ENCODE data around the gene AQP6.

The AQP6 gene

DNA sequence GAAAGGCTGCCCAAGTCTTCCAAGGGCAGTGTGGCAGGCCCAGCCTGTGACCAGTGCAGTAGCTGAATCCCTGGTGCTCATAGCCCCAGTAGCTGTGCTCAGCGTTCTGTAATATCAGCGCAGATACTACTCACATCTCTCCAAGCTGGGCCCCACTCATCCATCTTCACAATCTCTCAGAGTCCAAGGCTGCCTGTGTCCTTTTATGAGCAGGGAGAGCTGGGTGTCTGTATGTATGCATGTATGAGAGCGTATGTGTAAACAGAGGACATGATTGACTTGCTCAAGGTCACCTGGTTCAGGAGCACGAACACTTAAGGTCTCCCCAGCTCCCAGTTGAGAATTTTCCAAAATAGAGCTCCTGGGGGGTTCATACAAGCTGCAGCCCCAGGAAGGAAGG is 5.4 kb downstream of the AQP6 start:
- no CpG with 5 or more reads among the region's 4 CpGs for WGBS, 2 donors (ENCODE audit: extremely low coverage in 2 of 2, insufficient read length in 2 of 2, insufficient replicate concordance in 1 of 2)
- H3K4ac ChIP-seq (ENCODE audit: low read length) = no peak overlapping the region
- H3K14ac ChIP-seq (ENCODE audit: low read length) = no peak overlapping the region
- no peaks in the 10 kb centered on the region for H3K9me3 ChIP-seq (replicated peaks in 1 of 2; ENCODE audit: control insufficient read depth in 2 of 2, insufficient read depth in 1 of 2, low read depth in 1 of 2, low read length in 2 of 2)
- no peak overlapping the region for H2AK5ac ChIP-seq (ENCODE audit: low read depth, low read length)
- no peak overlapping the region for H3K23ac ChIP-seq (ENCODE audit: low read depth, low read length, poor library complexity)
- no peak overlapping the region for H2AFZ ChIP-seq (ENCODE audit: low read length)
- H2BK12ac ChIP-seq (ENCODE audit: low read length) = no peak overlapping the region
- no peaks in the 10 kb centered on the region for H3K79me1 ChIP-seq (ENCODE audit: low read depth, low read length)
- H3K9ac ChIP-seq (ENCODE audit: low read depth, low read length, poor library complexity) = no peak overlapping the region
- H3K36me3 ChIP-seq (replicated peaks in 1 of 2; ENCODE audit: control insufficient read depth in 2 of 2, insufficient read depth in 2 of 2, low read length in 2 of 2) = no peaks in the 10 kb centered on the region
- H3K27ac ChIP-seq (replicated peaks; ENCODE audit: low read length) = no peak overlapping the region
- H3K4me3 ChIP-seq (ENCODE audit: low read length in 2 of 2) = no peak overlapping the region
- no peak overlapping the region for H2BK5ac ChIP-seq (ENCODE audit: low read length)
- no peaks in the 10 kb centered on the region for H3K27me3 ChIP-seq (ENCODE audit: control insufficient read depth in 3 of 3, insufficient read depth in 3 of 3, low read depth in 1 of 3, low read length in 3 of 3)
- H4K91ac ChIP-seq (ENCODE audit: low read depth, low read length, poor library complexity) = no peak overlapping the region
- H2BK120ac ChIP-seq (ENCODE audit: low read depth, low read length) = no peak overlapping the region
- H2BK15ac ChIP-seq (ENCODE audit: low read length) = no peak overlapping the region
- H3K4me2 ChIP-seq (ENCODE audit: insufficient read depth, low read length, poor library complexity, severe bottlenecking) = no peak overlapping the region
- H4K8ac ChIP-seq (ENCODE audit: low read depth, low read length) = no peak overlapping the region
- peaks cover 0 to 18% of the 10 kb centered on the region in 2 donors for H3K4me1 ChIP-seq (ENCODE audit: control insufficient read depth in 2 of 2, insufficient read depth in 1 of 2, low read depth in 1 of 2, low read length in 2 of 2)
- no peak for DNase-seq (ENCODE audit: low spot score)
- no peak overlapping the region for H3K18ac ChIP-seq (ENCODE audit: low read length)

DNA sequence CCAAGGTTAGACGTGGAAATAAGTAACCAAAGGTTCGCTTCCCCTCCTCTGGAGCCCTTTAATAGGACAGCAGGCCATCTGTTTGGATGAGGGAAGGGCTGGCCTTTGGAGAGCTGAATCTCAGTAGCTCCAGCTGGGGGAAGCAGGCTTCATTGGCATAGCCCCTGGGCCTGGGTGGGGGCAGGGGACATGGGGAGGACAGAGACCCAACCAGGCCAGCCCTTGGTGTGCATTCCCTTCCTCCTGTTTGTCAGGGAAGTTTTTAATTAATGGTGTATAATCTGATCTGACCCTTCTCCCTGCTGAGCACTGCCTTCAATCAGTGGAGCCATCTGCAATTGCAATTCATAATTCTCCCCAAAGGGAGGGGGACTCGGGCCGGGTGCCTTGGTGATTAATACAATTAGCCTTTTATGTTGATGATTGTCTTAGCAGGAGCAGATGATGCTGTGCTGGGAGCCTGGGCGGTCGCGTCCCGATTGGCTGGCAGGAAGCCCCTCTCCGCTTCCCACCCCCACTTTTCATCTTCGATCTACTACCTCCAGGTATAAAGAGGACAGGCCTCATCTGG is 6.4 kb downstream of the AQP6 start:
- Histone ChIP-seq H3K23ac (ENCODE audit: low read depth, low read length, poor library complexity) (no peak overlapping the region), H3K14ac (ENCODE audit: low read length) (no peak overlapping the region), H4K8ac (ENCODE audit: low read depth, low read length) (no peak overlapping the region), H4K91ac (ENCODE audit: low read depth, low read length, poor library complexity) (no peak overlapping the region), H3K4ac (ENCODE audit: low read length) (no peak overlapping the region), H3K27ac (replicated peaks; ENCODE audit: low read length) (no peak overlapping the region), H2BK12ac (ENCODE audit: low read length) (no peak overlapping the region), H3K36me3 (replicated peaks in 1 of 2; ENCODE audit: control insufficient read depth in 2 of 2, insufficient read depth in 2 of 2, low read length in 2 of 2) (peaks cover 0 to 1% of the 10 kb centered on the region in 2 donors), H3K18ac (ENCODE audit: low read length) (no peak overlapping the region), H3K4me3 (ENCODE audit: low read length in 2 of 2) (no peak overlapping the region), H3K4me2 (ENCODE audit: insufficient read depth, low read length, poor library complexity, severe bottlenecking) (no peak overlapping the region), H2AFZ (ENCODE audit: low read length) (no peak overlapping the region), H2BK5ac (ENCODE audit: low read length) (no peak overlapping the region), H2AK5ac (ENCODE audit: low read depth, low read length) (no peak overlapping the region), H3K9me3 (replicated peaks in 1 of 2; ENCODE audit: control insufficient read depth in 2 of 2, insufficient read depth in 1 of 2, low read depth in 1 of 2, low read length in 2 of 2) (no peaks in the 10 kb centered on the region), H3K79me1 (ENCODE audit: low read depth, low read length) (no peaks in the 10 kb centered on the region), H2BK15ac (ENCODE audit: low read length) (no peak overlapping the region), H2BK120ac (ENCODE audit: low read depth, low read length) (no peak overlapping the region), H3K27me3 (ENCODE audit: control insufficient read depth in 3 of 3, insufficient read depth in 3 of 3, low read depth in 1 of 3, low read length in 3 of 3) (no peaks in the 10 kb centered on the region), H3K9ac (ENCODE audit: low read depth, low read length, poor library complexity) (no peak overlapping the region), H3K4me1 (ENCODE audit: control insufficient read depth in 2 of 2, insufficient read depth in 1 of 2, low read depth in 1 of 2, low read length in 2 of 2) (peaks cover 0 to 21% of the 10 kb centered on the region in 2 donors)
- DNase-seq (ENCODE audit: low spot score) = no peak
- no CpG with 5 or more reads among the region's 10 CpGs for WGBS, 2 donors (ENCODE audit: extremely low coverage in 2 of 2, insufficient read length in 2 of 2, insufficient replicate concordance in 1 of 2)

DNA sequence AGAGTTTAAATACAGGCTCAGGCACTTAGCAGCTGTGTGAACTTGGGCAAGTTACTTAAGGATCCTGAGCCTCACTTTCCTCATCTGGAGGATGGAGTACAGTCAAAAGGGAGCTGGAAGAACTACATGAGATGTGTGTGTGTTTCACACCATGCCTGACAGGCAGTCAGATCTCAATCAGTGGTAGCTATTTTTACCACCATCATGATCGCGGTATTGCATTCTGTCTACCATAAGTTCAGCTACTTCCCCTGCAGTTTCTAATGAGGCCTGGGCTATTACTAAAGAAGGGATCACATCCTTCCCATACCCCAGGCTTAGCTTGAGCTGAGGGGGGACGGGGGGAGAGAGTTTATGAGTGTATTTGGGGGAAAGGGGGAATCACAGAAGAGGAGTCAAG is 7.0 kb downstream of the AQP6 start:
- WGBS, 2 donors (ENCODE audit: extremely low coverage in 2 of 2, insufficient read length in 2 of 2, insufficient replicate concordance in 1 of 2) = no CpG with 5 or more reads among the region's 3 CpGs
- Histone ChIP-seq H3K36me3 (replicated peaks in 1 of 2; ENCODE audit: control insufficient read depth in 2 of 2, insufficient read depth in 2 of 2, low read length in 2 of 2) (peaks cover 2 to 7% of the 10 kb centered on the region in 2 donors), H3K4ac (ENCODE audit: low read length) (no peak overlapping the region), H3K27me3 (ENCODE audit: control insufficient read depth in 3 of 3, insufficient read depth in 3 of 3, low read depth in 1 of 3, low read length in 3 of 3) (no peaks in the 10 kb centered on the region), H3K9ac (ENCODE audit: low read depth, low read length, poor library complexity) (no peak overlapping the region), H4K8ac (ENCODE audit: low read depth, low read length) (no peak overlapping the region), H2BK120ac (ENCODE audit: low read depth, low read length) (no peak overlapping the region), H3K18ac (ENCODE audit: low read length) (no peak overlapping the region), H3K9me3 (replicated peaks in 1 of 2; ENCODE audit: control insufficient read depth in 2 of 2, insufficient read depth in 1 of 2, low read depth in 1 of 2, low read length in 2 of 2) (no peaks in the 10 kb centered on the region), H2AK5ac (ENCODE audit: low read depth, low read length) (no peak overlapping the region), H2BK5ac (ENCODE audit: low read length) (no peak overlapping the region), H3K79me1 (ENCODE audit: low read depth, low read length) (no peaks in the 10 kb centered on the region), H3K14ac (ENCODE audit: low read length) (no peak overlapping the region), H2AFZ (ENCODE audit: low read length) (no peak overlapping the region), H3K4me3 (ENCODE audit: low read length in 2 of 2) (no peak overlapping the region), H2BK15ac (ENCODE audit: low read length) (no peak overlapping the region), H4K91ac (ENCODE audit: low read depth, low read length, poor library complexity) (no peak overlapping the region), H3K27ac (replicated peaks; ENCODE audit: low read length) (no peak overlapping the region), H3K4me1 (ENCODE audit: control insufficient read depth in 2 of 2, insufficient read depth in 1 of 2, low read depth in 1 of 2, low read length in 2 of 2) (peaks cover 0 to 26% of the 10 kb centered on the region in 2 donors), H2BK12ac (ENCODE audit: low read length) (no peak overlapping the region), H3K23ac (ENCODE audit: low read depth, low read length, poor library complexity) (no peak overlapping the region), H3K4me2 (ENCODE audit: insufficient read depth, low read length, poor library complexity, severe bottlenecking) (no peak overlapping the region)
- DNase-seq (ENCODE audit: low spot score) = no peak

DNA sequence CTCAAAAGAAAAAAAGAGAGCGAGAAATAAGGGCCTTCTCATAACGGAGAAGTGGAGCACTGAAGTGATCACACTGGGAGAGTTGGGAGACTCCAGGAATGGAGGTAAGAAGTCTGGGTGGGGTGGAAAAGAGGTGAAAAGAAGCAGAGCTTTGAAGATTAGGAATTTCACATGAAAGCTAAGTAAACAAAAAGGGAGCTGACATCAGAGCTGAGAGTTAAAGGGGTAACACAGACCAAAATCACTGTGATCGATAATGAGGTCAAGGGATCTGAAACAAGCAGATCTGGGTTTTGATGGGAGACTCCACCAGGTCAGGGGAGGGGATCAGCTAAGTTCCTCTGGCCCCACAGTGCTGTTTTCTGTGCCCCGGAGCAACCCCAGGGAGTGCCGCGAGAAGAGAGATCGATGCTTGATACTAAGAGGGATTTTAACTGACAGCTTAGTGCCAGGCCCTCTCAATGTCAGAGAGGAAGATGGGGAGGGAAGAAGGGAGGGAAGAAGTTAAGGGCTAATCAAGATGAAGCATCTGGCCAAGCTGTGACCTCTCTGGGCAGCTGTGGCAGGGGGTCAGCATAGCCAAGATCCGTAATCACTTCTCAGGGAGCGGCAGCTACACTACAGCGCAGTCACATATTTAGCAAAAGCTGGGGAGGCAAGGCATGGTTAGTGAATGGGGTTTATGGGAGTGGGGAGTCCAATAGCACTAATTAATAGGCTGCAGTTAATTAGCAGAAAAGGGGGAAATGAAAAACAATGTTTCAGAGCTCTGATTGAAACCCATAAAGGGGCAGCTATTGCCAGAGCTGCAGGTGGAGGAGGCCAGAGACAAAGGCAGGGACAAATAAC is 8.0 kb downstream of the AQP6 start:
- no peak overlapping the region for H3K4me2 ChIP-seq (ENCODE audit: insufficient read depth, low read length, poor library complexity, severe bottlenecking)
- no peak overlapping the region for H3K4me3 ChIP-seq (ENCODE audit: low read length in 2 of 2)
- H2AK5ac ChIP-seq (ENCODE audit: low read depth, low read length) = no peak overlapping the region
- H4K8ac ChIP-seq (ENCODE audit: low read depth, low read length) = no peak overlapping the region
- no peak overlapping the region for H3K14ac ChIP-seq (ENCODE audit: low read length)
- peak overlapping the region; percentile 42 for H3K27ac ChIP-seq (replicated peaks; ENCODE audit: low read length)
- H3K18ac ChIP-seq (ENCODE audit: low read length) = no peak overlapping the region
- no peaks in the 10 kb centered on the region for H3K27me3 ChIP-seq (ENCODE audit: control insufficient read depth in 3 of 3, insufficient read depth in 3 of 3, low read depth in 1 of 3, low read length in 3 of 3)
- no peak overlapping the region for H2BK120ac ChIP-seq (ENCODE audit: low read depth, low read length)
- H3K23ac ChIP-seq (ENCODE audit: low read depth, low read length, poor library complexity) = no peak overlapping the region
- DNase-seq (ENCODE audit: low spot score) = no peak
- no peak overlapping the region for H3K9ac ChIP-seq (ENCODE audit: low read depth, low read length, poor library complexity)
- no peaks in the 10 kb centered on the region for H3K79me1 ChIP-seq (ENCODE audit: low read depth, low read length)
- peaks cover 2 to 10% of the 10 kb centered on the region in 2 donors for H3K36me3 ChIP-seq (replicated peaks in 1 of 2; ENCODE audit: control insufficient read depth in 2 of 2, insufficient read depth in 2 of 2, low read length in 2 of 2)
- WGBS, 2 donors (ENCODE audit: extremely low coverage in 2 of 2, insufficient read length in 2 of 2, insufficient replicate concordance in 1 of 2) = no CpG with 5 or more reads among the region's 10 CpGs
- peaks cover 0 to 26% of the 10 kb centered on the region in 2 donors for H3K4me1 ChIP-seq (ENCODE audit: control insufficient read depth in 2 of 2, insufficient read depth in 1 of 2, low read depth in 1 of 2, low read length in 2 of 2)
- no peak overlapping the region for H2BK12ac ChIP-seq (ENCODE audit: low read length)
- no peak overlapping the region for H2BK5ac ChIP-seq (ENCODE audit: low read length)
- no peak overlapping the region for H4K91ac ChIP-seq (ENCODE audit: low read depth, low read length, poor library complexity)
- H3K4ac ChIP-seq (ENCODE audit: low read length) = no peak overlapping the region
- no peak overlapping the region for H2AFZ ChIP-seq (ENCODE audit: low read length)
- H3K9me3 ChIP-seq (replicated peaks in 1 of 2; ENCODE audit: control insufficient read depth in 2 of 2, insufficient read depth in 1 of 2, low read depth in 1 of 2, low read length in 2 of 2) = no peaks in the 10 kb centered on the region
- H2BK15ac ChIP-seq (ENCODE audit: low read length) = no peak overlapping the region

Measured in neuronal stem cell (in vitro differentiated cells).